Liver (tissue), 3 donors: ENCODE results near the gene CLPTM1L.

Source experiments
- ATF3 ChIP-seq: IDR thresholded peaks from 2 replicates; pipeline ENCODE4 v1.6.1; 2016; ENCODE audit warnings: antibody characterized with exemption
- CTCF ChIP-seq: fragments of 150-350 bp; IDR thresholded peaks from 2 replicates; pipeline ENCODE4 v1.5.1; 2017; ENCODE audit warnings: improper control_type of control experiment, low read depth, low read length; ENCODE audit not compliant: missing input control
- EGR1 ChIP-seq, 2 donors: IDR thresholded peaks; 2 replicates each; pipeline ENCODE4 v1.6.1; 2016 to 2018; ENCODE audit warnings: antibody characterized with exemption in 2 of 2, low read depth in 2 of 2
- FOXA1 ChIP-seq: IDR thresholded peaks from 2 replicates; pipeline ENCODE4 v1.6.1; 2016; ENCODE audit warnings: antibody characterized with exemption
- GABPA ChIP-seq, 2 donors: IDR thresholded peaks in 1 of 2; conservative IDR thresholded peaks in 1 of 2; 2 replicates each; pipeline ENCODE4 v1.6.1; 2016; ENCODE audit warnings: antibody characterized with exemption in 2 of 2, mild to moderate bottlenecking in 1 of 2, moderate library complexity in 1 of 2
- MAX ChIP-seq: IDR thresholded peaks from 2 replicates; pipeline ENCODE4 v1.6.1; 2016; ENCODE audit warnings: antibody characterized with exemption
- NR2F2 ChIP-seq: IDR thresholded peaks from 2 replicates; pipeline ENCODE4 v1.6.1; 2016; ENCODE audit warnings: antibody characterized with exemption
- RAD21 ChIP-seq, 2 donors: IDR thresholded peaks; 2 replicates each; pipeline ENCODE4 v1.6.1; 2016; ENCODE audit warnings: antibody characterized with exemption in 2 of 2, mild to moderate bottlenecking in 2 of 2
- REST ChIP-seq: IDR thresholded peaks from 2 replicates; pipeline ENCODE4 v1.6.1; 2016; ENCODE audit warnings: antibody characterized with exemption, mild to moderate bottlenecking
- RXRA ChIP-seq, 2 donors: IDR thresholded peaks; 2 replicates each; pipeline ENCODE4 v1.6.1; 2017 to 2018; ENCODE audit warnings: antibody characterized with exemption in 2 of 2, mild to moderate bottlenecking in 1 of 2
- SP1 ChIP-seq: IDR thresholded peaks from 2 replicates; pipeline ENCODE4 v1.6.1; 2018; ENCODE audit warnings: antibody characterized with exemption, mild to moderate bottlenecking
- TAF1 ChIP-seq: conservative IDR thresholded peaks from 2 replicates; pipeline ENCODE4 v1.6.1; 2016; ENCODE audit warnings: antibody characterized with exemption, mild to moderate bottlenecking
- YY1 ChIP-seq: IDR thresholded peaks from 2 replicates; pipeline ENCODE4 v1.6.1; 2016; ENCODE audit warnings: antibody characterized with exemption, mild to moderate bottlenecking
- ZBTB33 ChIP-seq: IDR thresholded peaks from 2 replicates; pipeline ENCODE4 v1.6.1; 2016; ENCODE audit warnings: antibody characterized with exemption
- donor health status: healthy.
- donor health status: healthy.

GRCh38 chr5:1295650-1296037 lies 49.3 kb downstream of the CLPTM1L start:
- TF ChIP-seq REST, result no peak
- no peak for TF ChIP-seq CTCF
- TF ChIP-seq RXRA (IDR thresholded peaks at IDR 0.05), result no peak
- TF ChIP-seq TAF1, result no peak
- TF ChIP-seq ZBTB33, result no peak
- TF ChIP-seq GABPA (IDR thresholded peaks at IDR 0.05 in 1 of 2, conservative IDR thresholded peaks at IDR 0.05 in 1 of 2), result no peak
- no peak for TF ChIP-seq MAX
- no peak for TF ChIP-seq YY1
- no peak for TF ChIP-seq SP1
- TF ChIP-seq EGR1 (IDR thresholded peaks at IDR 0.05; ENCODE audit: low read depth in 2 of 2), result no peak
- TF ChIP-seq FOXA1, result no peak
- TF ChIP-seq RAD21 (IDR thresholded peaks at IDR 0.05), result no peak
- no peak for TF ChIP-seq NR2F2
- TF ChIP-seq ATF3, result no peak
